ENCODE data around the gene TPTE. TPM values are rescaled to one million over a fixed set of nuclear protein-coding genes. Genes with fewer than 3 reads are reported as not detected.
"Not testable (repeated sequence)": the region's sequence is repeated elsewhere in the genome, so short reads cannot be mapped to it uniquely, and the experiment has no call there.

TPTE gene
- total RNA-seq, 1 donor from 2014 or later, result not detected

- Mint-ChIP-seq H3K4me1 (ENCODE audit: low read depth, unreplicated experiment) (no peaks in the 10 kb centered on the region), H3K9me3 (ENCODE audit: unreplicated experiment) (no peaks in the 10 kb centered on the region), H3K4me3 (ENCODE audit: unreplicated experiment) (no peak overlapping the region), H3K27ac (ENCODE audit: unreplicated experiment) (no peak overlapping the region), H3K27me3 (ENCODE audit: low read depth, unreplicated experiment) (no peaks in the 10 kb centered on the region), H3K36me3 (ENCODE audit: low read depth, unreplicated experiment) (no peaks in the 10 kb centered on the region)
- Histone ChIP-seq H3K9ac (ENCODE audit: low read length) (no peak overlapping the region), H3K4me2 (ENCODE audit: low read length) (no peak overlapping the region), H3K36me3 (ENCODE audit: insufficient read depth, low read length) (no peaks in the 10 kb centered on the region), H4K20me1 (ENCODE audit: insufficient read depth, low read length) (no peaks in the 10 kb centered on the region), H3K4me1 (ENCODE audit: insufficient read depth, low read length) (no peaks in the 10 kb centered on the region), H3K27me3 (ENCODE audit: insufficient read depth, low read length) (no peaks in the 10 kb centered on the region), H2AFZ (ENCODE audit: low read depth, low read length) (no peak overlapping the region), H3K9me3 (ENCODE audit: insufficient read depth, low read depth, low read length) (peaks cover 29% of the 10 kb centered on the region), H3K79me2 (ENCODE audit: insufficient read depth, low read length) (no peaks in the 10 kb centered on the region), H3K27ac (ENCODE audit: low read depth, low read length) (no peak overlapping the region), H3K4me3 (ENCODE audit: insufficient read depth, low read depth, low read length) (no peak overlapping the region)
- FAIRE-seq (no peak), DNase-seq (ENCODE audit: low read depth) (no peak)
- TF ChIP-seq EZH2 (IDR thresholded peaks at IDR 0.05; ENCODE audit: insufficient read depth, low read length) (no peak), CTCF (IDR thresholded peaks at IDR 0.05; ENCODE audit: insufficient read depth, low read depth, low read length) (no peak)
Observed at GRCh38 chr21:10641107-10641506, 119.7 kb downstream of the TPTE start.

- not testable (repeated sequence) for H2AFZ ChIP-seq (ENCODE audit: low read depth, low read length); H3K9ac ChIP-seq (ENCODE audit: low read length); DNase-seq (ENCODE audit: low read depth); H3K4me3 ChIP-seq (ENCODE audit: insufficient read depth, low read depth, low read length); H3K36me3 Mint-ChIP-seq (ENCODE audit: low read depth, unreplicated experiment); H3K27me3 ChIP-seq (ENCODE audit: insufficient read depth, low read length); H3K4me1 Mint-ChIP-seq (ENCODE audit: low read depth, unreplicated experiment); H3K27me3 Mint-ChIP-seq (ENCODE audit: low read depth, unreplicated experiment); H3K27ac ChIP-seq (ENCODE audit: low read depth, low read length); H3K27ac Mint-ChIP-seq (ENCODE audit: unreplicated experiment); FAIRE-seq; H3K79me2 ChIP-seq (ENCODE audit: insufficient read depth, low read length); H3K36me3 ChIP-seq (ENCODE audit: insufficient read depth, low read length); H3K4me2 ChIP-seq (ENCODE audit: low read length); H3K9me3 Mint-ChIP-seq (ENCODE audit: unreplicated experiment); H4K20me1 ChIP-seq (ENCODE audit: insufficient read depth, low read length); H3K4me3 Mint-ChIP-seq (ENCODE audit: unreplicated experiment); H3K4me1 ChIP-seq (ENCODE audit: insufficient read depth, low read length)
- H3K9me3 ChIP-seq (ENCODE audit: insufficient read depth, low read depth, low read length), result peaks cover 14% of the 10 kb centered on the region
Observed at GRCh38 chr21:10645667-10646066, 124.3 kb downstream of the TPTE start.

GRCh38 chr21:10649350-10650149 lies 128.2 kb downstream of the TPTE start:
- H3K27ac ChIP-seq (ENCODE audit: low read depth, low read length); H3K27me3 Mint-ChIP-seq (ENCODE audit: low read depth, unreplicated experiment); H3K9ac ChIP-seq (ENCODE audit: low read length); H3K27me3 ChIP-seq (ENCODE audit: insufficient read depth, low read length); H3K4me3 Mint-ChIP-seq (ENCODE audit: unreplicated experiment); H3K4me3 ChIP-seq (ENCODE audit: insufficient read depth, low read depth, low read length); H3K79me2 ChIP-seq (ENCODE audit: insufficient read depth, low read length); H3K9me3 Mint-ChIP-seq (ENCODE audit: unreplicated experiment); H3K4me1 ChIP-seq (ENCODE audit: insufficient read depth, low read length); H3K27ac Mint-ChIP-seq (ENCODE audit: unreplicated experiment); H4K20me1 ChIP-seq (ENCODE audit: insufficient read depth, low read length); H2AFZ ChIP-seq (ENCODE audit: low read depth, low read length); H3K4me1 Mint-ChIP-seq (ENCODE audit: low read depth, unreplicated experiment); H3K4me2 ChIP-seq (ENCODE audit: low read length); H3K36me3 ChIP-seq (ENCODE audit: insufficient read depth, low read length); FAIRE-seq; H3K9me3 ChIP-seq (ENCODE audit: insufficient read depth, low read depth, low read length); H3K36me3 Mint-ChIP-seq (ENCODE audit: low read depth, unreplicated experiment); DNase-seq (ENCODE audit: low read depth): not testable (repeated sequence)

- FAIRE-seq; H3K4me3 ChIP-seq (ENCODE audit: insufficient read depth, low read depth, low read length); H3K9ac ChIP-seq (ENCODE audit: low read length); H3K27me3 ChIP-seq (ENCODE audit: insufficient read depth, low read length); H3K27ac ChIP-seq (ENCODE audit: low read depth, low read length); H3K9me3 Mint-ChIP-seq (ENCODE audit: unreplicated experiment); H4K20me1 ChIP-seq (ENCODE audit: insufficient read depth, low read length); H3K79me2 ChIP-seq (ENCODE audit: insufficient read depth, low read length); DNase-seq (ENCODE audit: low read depth); H2AFZ ChIP-seq (ENCODE audit: low read depth, low read length); H3K36me3 ChIP-seq (ENCODE audit: insufficient read depth, low read length); H3K4me3 Mint-ChIP-seq (ENCODE audit: unreplicated experiment); H3K27ac Mint-ChIP-seq (ENCODE audit: unreplicated experiment); H3K36me3 Mint-ChIP-seq (ENCODE audit: low read depth, unreplicated experiment); H3K4me2 ChIP-seq (ENCODE audit: low read length); H3K4me1 Mint-ChIP-seq (ENCODE audit: low read depth, unreplicated experiment); H3K4me1 ChIP-seq (ENCODE audit: insufficient read depth, low read length); H3K9me3 ChIP-seq (ENCODE audit: insufficient read depth, low read depth, low read length); H3K27me3 Mint-ChIP-seq (ENCODE audit: low read depth, unreplicated experiment): not testable (repeated sequence)
Observed at GRCh38 chr21:10650297-10650696, 128.9 kb downstream of the TPTE start.

Measured in astrocyte (in vitro differentiated cells and primary cell).